ENCODE results near the gene UBL7. TPM values are rescaled to one million over a fixed set of nuclear protein-coding genes. Genes with fewer than 3 reads are reported as not detected.

UBL7 gene
- total and polyA plus RNA-seq, 10 of the 15 experiments (the other 5 are each of a cell fraction or from before 2014, with no cell fraction given) = 25.9 to 145 (median 90.1) TPM

- TF ChIP-seq CTCF (IDR thresholded peaks at IDR 0.05 in 2 of 3, conservative IDR thresholded peaks at IDR 0.05 in 1 of 3; ENCODE audit: control insufficient read depth in 2 of 3, extremely low read depth in 1 of 3, insufficient read depth in 1 of 3, low read depth in 3 of 3, low read length in 3 of 3) (no peak), ZBTB4 (CRISPR knock-in tag; IDR thresholded peaks at IDR 0.05) (no peak), ZSCAN29 (IDR thresholded peaks at IDR 0.05) (no peak), SKIL (IDR thresholded peaks at IDR 0.05; ENCODE audit: low read depth, poor library complexity, severe bottlenecking) (peak; percentile 59), POLR2AphosphoS5 (IDR thresholded peaks at IDR 0.05; ENCODE audit: low read length) (peak; percentile 65; the same call in 1 of the 2 replicates), JUND (IDR thresholded peaks at IDR 0.05; ENCODE audit: low read depth, low read length) (no peak), MAX (IDR thresholded peaks at IDR 0.05; ENCODE audit: low read depth, low read length) (no peak; the same call in none of the 2 replicates), ZBED1 (IDR thresholded peaks at IDR 0.05; ENCODE audit: borderline replicate concordance) (peak; percentile 82; the same call in 1 of the 2 replicates), KDM1A (IDR thresholded peaks at IDR 0.05; ENCODE audit: borderline replicate concordance) (no peak), NKRF (conservative IDR thresholded peaks at IDR 0.05) (0 out of 2 replicates have a peak, but pooled peaks have one; percentile 6), ZZZ3 (IDR thresholded peaks at IDR 0.05; ENCODE audit: control insufficient read depth, insufficient read length, low read depth) (no peak), NR2C1 (IDR thresholded peaks at IDR 0.05) (no peak; the same call in 1 of the 2 replicates), IRF5 (IDR thresholded peaks at IDR 0.05; ENCODE audit: borderline replicate concordance) (no peak), PAX8 (IDR thresholded peaks at IDR 0.05) (no peak), MTA2 (IDR thresholded peaks at IDR 0.05; ENCODE audit: low read depth) (peak; percentile 70; the same call in 1 of the 2 replicates), PML (IDR thresholded peaks at IDR 0.05; ENCODE audit: low read length) (no peak), NFYB (IDR thresholded peaks at IDR 0.05; ENCODE audit: insufficient read depth, low read depth, low read length) (no peak), SMARCA5 (IDR thresholded peaks at IDR 0.05) (peak; percentile 55; the same call in 1 of the 2 replicates)
Observed at GRCh38 chr15:74402873-74403587, 57.9 kb downstream of the UBL7 start (continued).

Measured in GM12878 (cell line).